Mammary epithelial cell (primary cell): Measurements from ENCODE around the gene NUTM2D.
"Not testable (repeated sequence)": the region's sequence is repeated elsewhere in the genome, so short reads cannot be mapped to it uniquely, and the experiment has no call there.

ENCODE experiments used
- CTCF ChIP-seq, 2 donors: IDR thresholded peaks in 1 of 2; conservative IDR thresholded peaks in 1 of 2; 2 replicates each; pipeline ENCODE4 v1.5.1; 2011 to 2012; ENCODE audit warnings: inconsistent platforms in 2 of 2, low read length in 2 of 2, mild to moderate bottlenecking in 2 of 2, control low read depth in 1 of 2, low read depth in 1 of 2; ENCODE audit not compliant: insufficient read depth in 1 of 2; ENCODE audit errors: extremely low read depth in 1 of 2
- EZH2 ChIP-seq: IDR thresholded peaks from 2 replicates; pipeline ENCODE4 v1.6.1; 2012; ENCODE audit warnings: low read length, inconsistent platforms, borderline replicate concordance

- TF ChIP-seq CTCF (conservative IDR thresholded peaks at IDR 0.05 in 1 of 2, IDR thresholded peaks at IDR 0.05 in 1 of 2; ENCODE audit: extremely low read depth in 1 of 2, insufficient read depth in 1 of 2, low read depth in 1 of 2, low read length in 2 of 2); EZH2: not testable (repeated sequence)
These were observed 33.8 kb downstream of the NUTM2D start for GRCh38 chr10:87391360-87391759.
